Right ventricle myocardium superior (tissue), 1 donor: ENCODE results near the gene GPBAR1. TPM values are rescaled to one million over a fixed set of nuclear protein-coding genes. Genes with fewer than 3 reads are reported as not detected.
"Not testable (repeated sequence)": the region's sequence is repeated elsewhere in the genome, so short reads cannot be mapped to it uniquely, and the experiment has no call there.

ENCODE experiments used
- ATAC-seq: fragments of 200-7000 bp; cut with Tn5 transposase; one replicate; pipeline ENCODE4 v1.9.1; 2020; ENCODE audit warnings: mild to moderate bottlenecking; ENCODE audit not compliant: poor library complexity
- DNase-seq: peaks from one replicate; pipeline ENCODE4 v3.0.0-alpha.2; 2020
- intact Hi-C: fragments of 100-400 bp; cut with DNase I; formaldehyde crosslinking; loops from one replicate; pipeline ENCODE4 v1.11.2; 2022
- total RNA-seq: library from RNA; stranded (reverse); fragmentation: NEBNext Ultra II Directional; extraction: Animal tissue kit (Norgen Biotek cat#: 25700); gene quantifications from one replicate; pipeline ENCODE4 v1.2.1, GENCODE V29; 2021
- donor health status: DM: no; HTN: yes; CAD: no; lungs with severe emphysema.

The GPBAR1 gene
- total RNA-seq, 1 donor from 2014 or later: 1.8 TPM

- ATAC-seq (no peak), DNase-seq (no peak)
- intact Hi-C loops: no loop called here
Observed at GRCh38 chr2:218263817-218264641, 3.2 kb downstream of the GPBAR1 start.

GRCh38 chr2:218264773-218265561 lies 4.2 kb downstream of the GPBAR1 start:
- DNase-seq (peak; percentile 32), ATAC-seq (no peak)
- intact Hi-C loops: loop anchor here (5.0 kb wide), 1 partner anchor 78 kb away; no protein-coding TSS in a partner anchor

- DNase-seq: peak; percentile 30
- ATAC-seq: no peak
- intact Hi-C loops: loop anchor here (5.0 kb wide), 1 partner anchor 78 kb away; no protein-coding TSS in a partner anchor
Observed at GRCh38 chr2:218265626-218266025, 4.8 kb downstream of the GPBAR1 start.

GRCh38 chr2:218266316-218266979 lies 5.6 kb downstream of the GPBAR1 start:
- ATAC-seq (no peak), DNase-seq (peak; percentile 37)
- intact Hi-C loops: loop anchor here (5.0 kb wide), 1 partner anchor 79 kb away; no protein-coding TSS in a partner anchor

- DNase-seq: peak; percentile 21
- ATAC-seq: no peak
- intact Hi-C loops: loop anchor here (5.0 kb wide), 1 partner anchor 80 kb away; no protein-coding TSS in a partner anchor
Observed at GRCh38 chr2:218267259-218267658, 6.4 kb downstream of the GPBAR1 start.

- intact Hi-C loops: loop anchor here (5.0 to 10.0 kb wide), 2 partner anchors 83 to 195 kb away; no protein-coding TSS in a partner anchor
- ATAC-seq (peak; percentile 94), DNase-seq (peak; percentile 100)
Observed at GRCh38 chr2:218269900-218270720, 9.3 kb downstream of the GPBAR1 start, which contains the start of the genes AAMP and PNKD. TSS of gene AAMP (minus strand) at chr2:218270137. CDS start at chr2:218270086, 51 bp downstream. TSS of gene PNKD (plus strand) at chr2:218270519. CDS start at chr2:218270536, 17 bp downstream.

GRCh38 chr2:218270721-218271486 lies 10.1 kb downstream of the GPBAR1 start:
- intact Hi-C loops: loop anchor here (10.0 kb wide), 1 partner anchor 194 kb away; no protein-coding TSS in a partner anchor
- ATAC-seq (no peak), DNase-seq (peak; percentile 42)

- intact Hi-C loops: loop anchor here (10.0 kb wide), 1 partner anchor 193 kb away; no protein-coding TSS in a partner anchor
- no peak for DNase-seq
- ATAC-seq: no peak
Observed at GRCh38 chr2:218271487-218271797, 10.6 kb downstream of the GPBAR1 start.

- ATAC-seq: no peak
- DNase-seq: no peak
- intact Hi-C loops: loop anchor here (10.0 kb wide), 1 partner anchor 193 kb away; no protein-coding TSS in a partner anchor
Observed at GRCh38 chr2:218271865-218272530, 11.2 kb downstream of the GPBAR1 start.

GRCh38 chr2:218272531-218273212 lies 11.9 kb downstream of the GPBAR1 start:
- DNase-seq: peak; percentile 88
- intact Hi-C loops: loop anchor here (10.0 kb wide), 1 partner anchor 192 kb away; no protein-coding TSS in a partner anchor
- peak; percentile 46 for ATAC-seq

- ATAC-seq: not testable (repeated sequence)
- peak; percentile 47 for DNase-seq
- intact Hi-C loops: loop anchor here (10.0 kb wide), 1 partner anchor 191 kb away; no protein-coding TSS in a partner anchor
Observed at GRCh38 chr2:218273214-218273907, 12.5 kb downstream of the GPBAR1 start.

GRCh38 chr2:218273908-218274249 lies 13.1 kb downstream of the GPBAR1 start:
- DNase-seq (no peak), ATAC-seq (no peak)
- intact Hi-C loops: loop anchor here (10.0 kb wide), 1 partner anchor 191 kb away; no protein-coding TSS in a partner anchor

GRCh38 chr2:218274586-218274985 lies 13.8 kb downstream of the GPBAR1 start:
- intact Hi-C loops: loop anchor here (10.0 kb wide), 1 partner anchor 190 kb away; no protein-coding TSS in a partner anchor
- ATAC-seq (no peak), DNase-seq (no peak)

GRCh38 chr2:218275371-218276072 lies 14.7 kb downstream of the GPBAR1 start:
- no peak for ATAC-seq
- intact Hi-C loops: loop anchor here (10.0 kb wide), 1 partner anchor 189 kb away; no protein-coding TSS in a partner anchor
- no peak for DNase-seq
